Panc1 (cell line): ENCODE measurements around the gene KCNJ1. TPM values are rescaled to one million over a fixed set of nuclear protein-coding genes. Genes with fewer than 3 reads are reported as not detected.

Source experiments
- ATAC-seq: fragments of 200-7000 bp; cut with Tn5 transposase; 2 replicates; pipeline ENCODE4 v1.9.1; 2020; ENCODE audit warnings: mild to moderate bottlenecking, moderate library complexity
- BruUV-seq: library from RNA; stranded (reverse); fragments of 400-500 nt; replicated peaks from 2 replicates; lab custom pipeline; 2021; lab: Mats Ljungman, UMichigan
- CTCF ChIA-PET: fragments of 300-600 bp; sonication (Branson Sonifier 250); formaldehyde crosslinking; loops from one replicate; lab custom pipeline; 2022; ENCODE audit warnings: antibody characterized with exemption; lab: Charles Lee
- POLR2A ChIA-PET: fragments of 300-600 bp; sonication (Branson Sonifier 250); formaldehyde crosslinking; loops from one replicate; lab custom pipeline; 2022; ENCODE audit warnings: antibody characterized with exemption; lab: Charles Lee
- DNase-seq: peaks from one replicate; pipeline ENCODE4 v3.0.0-alpha.2; 2010; ENCODE audit warnings: low read depth, low spot score
- H3K27ac ChIP-seq: 2 replicates; pipeline ENCODE4 v1.5.1; 2011; ENCODE audit warnings: mild to moderate bottlenecking, low read length, inconsistent platforms
- H3K27me3 ChIP-seq: fragments of 200-500 bp; sonication (Bioruptor generic); 2 replicates; pipeline ENCODE4 v1.6.0; 2014; ENCODE audit warnings: low read length, inconsistent platforms; ENCODE audit not compliant: control insufficient read depth, insufficient read depth
- H3K36me3 ChIP-seq: fragments of 200-500 bp; sonication (Bioruptor generic); 2 replicates; pipeline ENCODE4 v1.5.1; 2014; ENCODE audit warnings: inconsistent platforms, mild to moderate bottlenecking, low read length, moderate library complexity; ENCODE audit not compliant: control insufficient read depth, insufficient read depth
- H3K4me1 ChIP-seq: 2 replicates; pipeline ENCODE4 v1.5.1; 2011; ENCODE audit warnings: inconsistent platforms, mild to moderate bottlenecking, low read length, moderate library complexity; ENCODE audit not compliant: control insufficient read depth, insufficient read depth
- H3K4me3 ChIP-seq, 2 experiments: 2 replicates each; pipeline ENCODE4 v1.5.1; 2011 to 2012; ENCODE audit warnings: low read depth in 2 of 2, low read length in 2 of 2, mild to moderate bottlenecking in 2 of 2, inconsistent platforms in 1 of 2, moderate library complexity in 1 of 2
- H3K9me3 ChIP-seq: fragments of 200-500 bp; sonication (Bioruptor generic); 2 replicates; pipeline ENCODE4 v1.5.1; 2014; ENCODE audit warnings: low read depth, mild to moderate bottlenecking, inconsistent platforms, low read length, moderate library complexity; ENCODE audit not compliant: control insufficient read depth, insufficient read depth
- CTCF ChIP-seq: fragments of 450-650 bp; IDR thresholded peaks from 2 replicates; pipeline ENCODE4 v1.5.1; 2017; ENCODE audit warnings: mild to moderate bottlenecking
- POLR2AphosphoS5 ChIP-seq: IDR thresholded peaks from 2 replicates; pipeline ENCODE4 v1.6.1; 2012; ENCODE audit warnings: mild to moderate bottlenecking, low read depth, low read length, moderate library complexity
- REST ChIP-seq, 2 experiments: IDR thresholded peaks; 2 replicates each; pipeline ENCODE4 v1.6.1; 2011 to 2012; ENCODE audit warnings: low read depth in 2 of 2, control low read depth in 1 of 2, low read length in 1 of 2, mild to moderate bottlenecking in 1 of 2, moderate library complexity in 1 of 2; ENCODE audit not compliant: insufficient read depth in 1 of 2
- SIN3A ChIP-seq: IDR thresholded peaks from 2 replicates; pipeline ENCODE4 v1.6.1; 2012; ENCODE audit warnings: low read depth, mild to moderate bottlenecking, low read length, moderate library complexity, borderline replicate concordance; ENCODE audit not compliant: insufficient read depth
- TCF7L2 ChIP-seq: IDR thresholded peaks from 2 replicates; pipeline ENCODE4 v1.6.1; 2011; ENCODE audit warnings: mild to moderate bottlenecking, low read depth, low read length, inconsistent platforms
- in situ Hi-C: cut with HindIII; loops from 2 replicates; pipeline ENCODE4 v1.10.0; 2016; ENCODE audit warnings: low sequenced_read_pairs, low pct_unique_long_range_greater_than_20kb
- intact Hi-C: fragments of 100-400 bp; cut with micrococcal nuclease; formaldehyde crosslinking; loops from one replicate; pipeline ENCODE4 v1.10.0; 2022; ENCODE audit not compliant: unreplicated experiment
- total RNA-seq: library from RNA; stranded (reverse); gene quantifications from one replicate; pipeline ENCODE4 v1.2.1, GENCODE V29; 2021; ENCODE audit not compliant: unreplicated experiment

KCNJ1 gene
- total RNA-seq, 1 experiment from 2014 or later, result not detected

- intact Hi-C loops, result loop anchor here (5.0 to 10.0 kb wide), 3 partner anchors 232 to 872 kb away; no protein-coding TSS in a partner anchor
- CTCF ChIA-PET, result interaction anchor here (0.6 to 0.8 kb wide), 2 partner anchors 72 to 452 kb away, joined by 3 to 4 read pairs; no protein-coding TSS in a partner anchor
Measured at GRCh38 chr11:128882451-128882850, 15.4 kb upstream of the KCNJ1 start.

GRCh38 chr11:128881221-128881620 lies 14.1 kb upstream of the KCNJ1 start:
- no peak overlapping the region for H3K27ac ChIP-seq
- no TSS peak for BruUV-seq
- H3K9me3 ChIP-seq, result no peaks in the 10 kb centered on the region
- CTCF ChIA-PET, result interaction anchor here (0.6 kb wide), 2 partner anchors 57 to 75 kb away, joined by 3 to 7 read pairs; no protein-coding TSS in a partner anchor
- in situ Hi-C loops, result no loop called here
- DNase-seq, result no peak
- peaks cover 13% of the 10 kb centered on the region for H3K27me3 ChIP-seq
- ATAC-seq, result no peak
- no peak overlapping the region for H3K4me3 ChIP-seq
- intact Hi-C loops, result loop anchor here (5.0 to 10.0 kb wide), 3 partner anchors 234 to 874 kb away; no protein-coding TSS in a partner anchor
- TF ChIP-seq TCF7L2 (no peak), REST (IDR thresholded peaks at IDR 0.05; ENCODE audit: insufficient read depth in 1 of 2, low read depth in 2 of 2, low read length in 1 of 2) (no peak), CTCF (no peak), SIN3A (no peak), POLR2AphosphoS5 (no peak)
- H3K36me3 ChIP-seq, result no peaks in the 10 kb centered on the region
- POLR2A ChIA-PET, result no interaction called here
- H3K4me1 ChIP-seq, result no peaks in the 10 kb centered on the region

More at GRCh38 chr11:128882451-128882850, 15.4 kb upstream of the KCNJ1 start:
- ATAC-seq (no peak), DNase-seq (no peak)
- in situ Hi-C loops, result no loop called here
- Histone ChIP-seq H3K9me3 (no peaks in the 10 kb centered on the region), H3K4me1 (no peaks in the 10 kb centered on the region), H3K4me3 (no peak overlapping the region), H3K36me3 (no peaks in the 10 kb centered on the region), H3K27me3 (peaks cover 13% of the 10 kb centered on the region), H3K27ac (no peak overlapping the region)
- POLR2A ChIA-PET, result interaction anchor here (0.6 kb wide), 1 partner anchor 189 kb away, joined by 3 read pairs; no protein-coding TSS in a partner anchor
- no TSS peak for BruUV-seq
- TF ChIP-seq POLR2AphosphoS5 (no peak), CTCF (no peak)
